GM18508 (cell line): Measurements from ENCODE around the gene FAM120A.

ENCODE experiments used
- ATAC-seq: cut with Tn5 transposase; IDR thresholded peaks from one replicate; pipeline ENCODE4 v1.9.1; 2021; ENCODE audit warnings: moderate number of reproducible peaks; ENCODE audit not compliant: insufficient read depth, unreplicated experiment

FAM120A gene

DNA sequence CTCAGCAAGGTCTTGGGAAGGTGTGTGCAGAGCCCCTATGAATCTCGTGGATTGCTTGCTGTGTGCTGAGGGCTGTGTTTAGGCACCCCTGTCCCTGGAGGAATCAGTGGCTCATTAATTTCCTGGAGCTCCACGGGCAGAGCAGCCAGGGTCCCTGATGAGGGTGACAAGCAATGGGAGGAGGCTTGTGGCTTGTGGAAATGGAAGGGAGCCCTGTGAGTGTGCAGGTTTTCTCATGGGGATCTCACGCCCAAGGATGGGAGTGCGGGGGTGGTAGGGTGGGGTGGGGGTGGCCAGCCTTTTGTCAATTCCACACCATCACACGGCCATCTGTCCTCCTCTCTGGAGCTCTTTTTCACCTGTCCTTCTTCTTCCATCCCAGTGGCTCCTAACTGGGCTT lies 150.2 kb downstream of the FAM120A start:
- ATAC-seq = no peak

DNA sequence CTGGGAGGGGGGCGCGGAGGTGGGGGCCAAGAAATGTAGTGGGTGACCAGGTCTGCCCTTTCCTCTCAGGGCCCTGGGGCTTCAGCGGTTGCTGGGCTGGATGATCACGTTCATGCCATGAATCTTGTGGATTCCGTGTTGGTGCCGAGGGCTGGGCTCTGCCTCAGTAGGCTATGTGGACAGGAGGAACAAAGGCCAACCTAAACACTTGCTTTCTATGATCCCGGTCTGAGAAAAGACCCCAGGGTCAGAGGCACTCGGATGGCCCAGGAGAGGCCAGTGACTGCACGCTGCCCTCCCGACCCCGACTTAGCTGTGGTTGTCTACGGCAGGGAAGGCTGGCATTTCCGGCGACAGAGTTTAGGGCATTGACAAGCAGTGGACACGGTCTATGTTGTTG lies 151.5 kb downstream of the FAM120A start:
- no peak for ATAC-seq

DNA sequence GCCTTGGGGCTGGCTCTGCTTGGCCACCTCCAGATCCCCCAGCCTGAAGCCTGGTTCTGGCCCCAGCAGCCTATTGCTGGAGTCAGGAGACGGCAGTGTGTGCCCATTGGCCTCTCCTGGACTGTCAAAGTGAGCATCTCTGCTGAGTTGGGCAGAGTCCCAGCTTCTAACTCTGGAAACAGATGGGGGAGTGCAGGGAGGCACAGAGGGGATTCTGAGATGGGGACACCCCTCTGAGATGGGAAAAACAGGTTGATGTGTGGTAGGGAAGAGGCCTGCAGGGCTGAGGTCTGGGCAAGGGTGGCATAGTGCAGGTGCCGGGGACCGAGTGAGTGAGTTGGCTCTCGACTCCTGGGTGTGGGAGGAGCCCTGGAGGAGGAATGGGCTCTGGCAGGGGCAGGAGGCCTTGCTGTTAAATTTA lies 152.4 kb downstream of the FAM120A start:
- no peak for ATAC-seq

DNA sequence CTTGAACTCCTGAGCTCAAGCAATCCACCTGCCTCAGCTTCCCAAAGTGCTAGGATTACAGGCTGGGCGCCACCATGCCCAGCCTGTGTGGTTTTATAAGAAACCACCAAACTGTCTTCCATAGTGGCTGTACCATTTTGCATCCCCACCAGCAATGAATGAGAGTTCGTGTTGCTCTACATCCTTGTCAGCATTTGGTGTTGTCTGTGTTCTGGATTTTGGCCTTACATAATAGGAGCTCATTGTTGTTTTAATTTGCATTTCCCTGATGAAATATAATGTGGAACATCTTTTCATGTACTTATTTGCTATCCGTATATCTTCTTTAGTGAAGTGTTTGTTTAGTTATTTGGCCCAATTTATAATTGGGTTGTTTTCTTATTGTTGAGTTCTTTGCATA lies 154.7 kb downstream of the FAM120A start:
- ATAC-seq = no peak

DNA sequence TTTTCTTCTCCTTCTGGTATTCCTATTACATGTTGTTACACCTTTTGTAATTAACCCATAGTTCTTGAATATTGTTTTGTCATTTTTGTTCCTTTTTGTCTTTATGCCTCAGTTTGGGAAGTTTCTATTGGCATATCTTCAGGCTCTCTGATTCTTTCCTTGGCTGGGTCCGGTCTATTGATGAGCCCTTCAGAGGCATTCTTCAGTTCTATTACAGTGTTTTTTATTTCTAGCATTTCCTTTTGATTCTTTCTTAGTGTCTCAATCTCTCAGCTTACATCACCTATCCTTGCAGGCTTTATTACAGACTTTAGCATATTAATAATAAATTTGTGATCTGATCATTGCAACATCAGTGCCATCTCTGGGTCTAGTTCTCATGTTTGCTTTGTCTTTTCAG lies 158.7 kb downstream of the FAM120A start:
- ATAC-seq = no peak

DNA sequence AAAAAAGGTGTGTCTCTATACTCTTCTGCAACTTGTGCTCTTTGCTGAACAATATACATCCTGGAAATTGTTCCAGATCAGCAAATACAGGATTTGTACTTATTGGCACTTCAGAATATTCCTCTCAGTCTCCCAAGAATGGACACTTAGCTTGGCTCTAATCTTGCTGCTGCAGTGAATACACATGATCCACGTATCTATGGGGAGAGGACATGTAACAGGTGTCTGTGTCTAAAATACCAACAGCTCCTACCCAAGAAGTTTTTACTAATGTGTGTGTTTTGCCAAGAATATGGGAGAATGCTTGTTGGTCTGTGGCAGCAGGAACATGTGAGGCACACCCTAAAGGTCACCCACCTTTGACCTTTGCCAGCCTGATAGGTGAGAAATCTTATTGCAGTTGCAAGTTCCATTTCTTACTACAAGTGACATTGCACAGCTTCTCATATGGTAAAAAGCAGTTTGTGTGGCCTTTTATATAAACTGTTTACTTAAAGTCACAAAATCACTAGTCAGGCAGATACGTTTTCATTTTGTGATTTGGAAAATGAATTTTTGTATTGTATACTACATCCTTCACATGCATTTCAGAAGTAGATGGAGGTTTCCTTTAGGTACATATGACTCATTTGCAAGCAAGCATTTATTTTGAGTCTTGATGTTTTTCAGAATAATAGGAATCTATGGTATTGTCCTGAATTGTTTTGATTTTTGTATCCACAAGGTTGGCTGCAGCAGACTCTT lies 160.7 kb downstream of the FAM120A start:
- ATAC-seq = no peak

DNA sequence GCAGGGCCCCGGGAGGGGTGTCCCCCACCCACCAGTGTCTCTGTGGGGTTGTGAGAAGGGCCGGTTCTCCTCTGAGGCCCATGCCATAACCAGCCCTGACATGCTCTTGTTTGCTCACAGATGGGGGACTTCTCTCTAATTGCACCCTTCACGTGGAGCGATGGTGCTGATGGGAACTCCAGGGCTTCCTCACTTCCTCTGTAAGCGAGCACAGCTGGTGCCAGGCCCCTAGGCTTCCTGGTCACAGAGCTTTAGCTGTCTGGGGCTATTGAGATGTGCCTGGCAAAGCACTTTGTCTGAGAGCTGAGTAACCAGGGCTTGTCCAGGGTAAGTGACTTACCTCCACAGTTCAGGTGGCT lies 161.3 kb downstream of the FAM120A start:
- no peak for ATAC-seq

DNA sequence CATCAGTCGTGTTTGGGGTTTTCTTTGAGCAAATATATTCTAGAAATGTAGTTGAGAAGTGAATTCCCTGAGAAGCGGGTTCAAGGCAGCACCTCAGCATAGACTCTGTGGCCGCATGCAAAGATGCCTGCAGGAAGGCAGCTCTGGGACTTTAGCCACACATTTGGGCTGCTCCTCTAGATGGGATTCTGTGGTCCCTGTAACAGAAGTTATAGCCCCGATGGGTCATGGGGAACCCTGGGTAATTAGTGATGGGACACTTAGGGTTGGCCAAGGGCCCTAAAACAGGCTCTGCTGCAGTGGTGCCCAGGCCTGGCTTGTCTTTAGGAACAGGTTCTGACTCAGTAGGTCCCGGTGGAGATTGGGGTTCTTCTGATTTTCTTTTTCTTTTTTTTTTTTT lies 161.7 kb downstream of the FAM120A start:
- ATAC-seq = no peak

DNA sequence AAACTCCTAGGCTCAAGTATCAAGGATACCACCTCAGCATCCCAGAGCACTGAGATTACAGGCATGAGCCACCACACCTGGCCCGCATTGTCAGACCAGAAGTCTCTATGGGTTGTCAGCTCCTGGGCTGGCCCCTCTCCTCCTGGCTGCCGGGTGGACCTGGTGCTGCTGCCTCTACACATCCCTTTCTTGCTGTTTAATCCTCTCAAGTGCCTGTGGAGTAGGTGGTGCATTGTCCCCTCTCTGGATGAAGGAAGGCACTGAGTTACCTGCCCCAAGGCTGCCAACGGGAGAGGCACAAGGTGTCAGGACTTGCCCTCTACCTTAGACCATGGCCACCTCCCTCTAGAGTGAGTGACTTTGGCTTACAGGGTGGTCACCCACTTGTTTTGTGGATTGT lies 162.3 kb downstream of the FAM120A start:
- no peak for ATAC-seq

DNA sequence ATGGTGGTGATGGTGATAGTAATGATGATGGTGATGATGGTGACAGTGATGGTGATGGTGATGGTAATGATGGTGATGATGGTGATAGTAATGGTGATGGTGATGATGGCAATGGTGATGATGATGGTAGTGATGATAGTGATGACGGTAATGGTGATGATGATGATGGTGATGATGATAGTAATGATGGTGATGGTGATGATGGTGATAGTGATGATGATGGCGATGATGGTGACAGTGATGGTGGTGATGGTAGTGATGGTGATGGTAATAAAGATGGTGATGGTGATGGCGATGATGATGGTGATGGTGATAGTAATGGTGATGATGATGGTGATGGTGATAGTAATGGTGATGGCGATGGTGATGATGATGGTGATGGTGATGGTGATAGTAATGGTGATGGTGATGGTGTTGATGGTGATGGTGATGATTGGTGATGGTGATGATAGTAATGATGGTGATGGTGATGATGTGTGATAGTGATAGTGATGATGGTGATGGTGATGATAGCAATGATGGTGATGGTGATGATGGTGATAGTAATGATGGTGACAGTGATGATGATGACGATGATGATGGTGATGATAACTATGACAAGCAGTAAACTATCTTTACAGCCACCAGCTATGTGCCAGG lies 163.5 kb downstream of the FAM120A start:
- no peak for ATAC-seq
